OCI-LY1 (cell line): Measurements from ENCODE around the gene NPLOC4.

ENCODE experiments used
- H2AFZ ChIP-seq: fragments of 200-600 bp; sonication (generic), shearing (Covaris generic); 2 replicates; pipeline ENCODE4 v1.6.0; 2014; ENCODE audit warnings: antibody characterized with exemption, mild to moderate bottlenecking, low read length
- H3F3A ChIP-seq: fragments of 200-600 bp; sonication (generic), shearing (Covaris generic); 2 replicates; pipeline ENCODE4 v1.6.0; 2014; ENCODE audit warnings: mild to moderate bottlenecking, antibody characterized with exemption, low read length, moderate library complexity; ENCODE audit not compliant: insufficient read depth
- H3K27ac ChIP-seq: fragments of 200-600 bp; sonication (generic); 2 replicates; pipeline ENCODE4 v1.5.1; 2014; ENCODE audit warnings: low read length, mixed run types, mild to moderate bottlenecking, low read depth; ENCODE audit not compliant: poor library complexity, severe bottlenecking
- H3K27me3 ChIP-seq: fragments of 200-600 bp; sonication (generic); 2 replicates; pipeline ENCODE4 v1.6.0; 2014; ENCODE audit warnings: antibody characterized with exemption, mild to moderate bottlenecking, low read length, moderate library complexity; ENCODE audit not compliant: insufficient read depth
- H3K36me3 ChIP-seq: fragments of 200-600 bp; sonication (generic); 2 replicates; pipeline ENCODE4 v1.6.1; 2014; ENCODE audit warnings: mild to moderate bottlenecking, antibody characterized with exemption, low read length, moderate library complexity, mixed read lengths; ENCODE audit not compliant: insufficient read depth
- H3K4me1 ChIP-seq: fragments of 200-600 bp; sonication (generic); 2 replicates; pipeline ENCODE4 v1.5.1; 2014; ENCODE audit warnings: mild to moderate bottlenecking, low read length, moderate library complexity; ENCODE audit not compliant: insufficient read depth, severe bottlenecking
- H3K4me2 ChIP-seq: fragments of 200-600 bp; sonication (generic), shearing (Covaris generic); 2 replicates; pipeline ENCODE4 v1.6.1; 2014; ENCODE audit warnings: low read length
- H3K4me3 ChIP-seq: fragments of 200-600 bp; sonication (generic); 2 replicates; pipeline ENCODE4 v1.5.1; 2014; ENCODE audit warnings: low read length, low read depth, mild to moderate bottlenecking, mixed read lengths; ENCODE audit not compliant: poor library complexity, severe bottlenecking
- H3K79me2 ChIP-seq: fragments of 200-600 bp; shearing (Covaris generic); 2 replicates; pipeline ENCODE4 v1.6.1; 2016; ENCODE audit warnings: mixed run types, low read length, mixed read lengths; ENCODE audit not compliant: insufficient read depth
- H3K9ac ChIP-seq: fragments of 200-600 bp; sonication (generic), shearing (Covaris generic); 2 replicates; pipeline ENCODE4 v1.6.1; 2014; ENCODE audit warnings: mild to moderate bottlenecking, low read length, mixed read lengths
- H3K9me2 ChIP-seq: fragments of 200-600 bp; sonication (generic), shearing (Covaris generic); 2 replicates; pipeline ENCODE4 v1.6.1; 2014; ENCODE audit warnings: low read depth, mild to moderate bottlenecking, low read length, mixed read lengths
- H3K9me3 ChIP-seq: fragments of 200-600 bp; shearing (Covaris generic); 2 replicates; pipeline ENCODE4 v1.6.1; 2014; ENCODE audit warnings: low read length, mixed read lengths
- H4K20me1 ChIP-seq: fragments of 200-600 bp; sonication (generic), shearing (Covaris generic); 2 replicates; pipeline ENCODE4 v1.6.0; 2016; ENCODE audit warnings: mild to moderate bottlenecking, low read length; ENCODE audit not compliant: insufficient read depth
- CTCF ChIP-seq: fragments of 200-600 bp; sonication (generic), shearing (Covaris generic); IDR thresholded peaks from 2 replicates; pipeline ENCODE4 v1.5.1; 2017; ENCODE audit warnings: mild to moderate bottlenecking, antibody characterized with exemption, low read length, moderate library complexity, mixed read lengths
- EZH2 ChIP-seq: fragments of 200-600 bp; sonication (generic), shearing (Covaris generic); IDR thresholded peaks from 2 replicates; pipeline ENCODE4 v1.8.0; 2017; ENCODE audit warnings: borderline replicate concordance, mixed run types, mild to moderate bottlenecking, antibody characterized with exemption, low read length, moderate library complexity, mixed read lengths

Gene NPLOC4

GRCh38 chr17:81638683-81639082, 1.8 kb upstream of the NPLOC4 start:
- Histone ChIP-seq H3K79me2 (peaks cover 29% of the 10 kb centered on the region), H3K9me3 (no peaks in the 10 kb centered on the region), H3K4me3 (no peak overlapping the region), H3K4me1 (peaks cover 24% of the 10 kb centered on the region), H3K4me2 (no peak overlapping the region), H3K27ac (no peak overlapping the region), H3K27me3 (no peaks in the 10 kb centered on the region), H3K9me2 (no peaks in the 10 kb centered on the region), H3F3A (no peaks in the 10 kb centered on the region), H2AFZ (no peak overlapping the region), H3K9ac (no peak overlapping the region), H4K20me1 (no peaks in the 10 kb centered on the region), H3K36me3 (peaks cover 8% of the 10 kb centered on the region)
- no peak for TF ChIP-seq EZH2
- no peak for TF ChIP-seq CTCF

- no peak for TF ChIP-seq CTCF
- no peak for TF ChIP-seq EZH2
- Histone ChIP-seq H2AFZ (no peak overlapping the region), H4K20me1 (no peaks in the 10 kb centered on the region), H3K4me3 (peak overlapping the region; percentile 98), H3K9ac (peak overlapping the region; percentile 97), H3K27me3 (no peaks in the 10 kb centered on the region), H3K27ac (peak overlapping the region; percentile 88), H3K4me1 (peaks cover 24% of the 10 kb centered on the region), H3K9me3 (no peaks in the 10 kb centered on the region), H3F3A (no peaks in the 10 kb centered on the region), H3K9me2 (no peaks in the 10 kb centered on the region), H3K79me2 (peaks cover 47% of the 10 kb centered on the region), H3K36me3 (peaks cover 25% of the 10 kb centered on the region), H3K4me2 (peak overlapping the region; percentile 78)
These were observed 873 bp downstream of the NPLOC4 start for GRCh38 chr17:81635973-81636504.

- Histone ChIP-seq H3K36me3 (peaks cover 29% of the 10 kb centered on the region), H3K9me3 (no peaks in the 10 kb centered on the region), H3K4me3 (peak overlapping the region; percentile 98), H3K27ac (peak overlapping the region; percentile 88), H2AFZ (no peak overlapping the region), H3K4me2 (peak overlapping the region; percentile 78), H3K27me3 (no peaks in the 10 kb centered on the region), H3K9ac (peak overlapping the region; percentile 97), H4K20me1 (no peaks in the 10 kb centered on the region), H3K79me2 (peaks cover 47% of the 10 kb centered on the region), H3F3A (no peaks in the 10 kb centered on the region), H3K4me1 (peaks cover 24% of the 10 kb centered on the region), H3K9me2 (no peaks in the 10 kb centered on the region)
- no peak for TF ChIP-seq EZH2
- no peak for TF ChIP-seq CTCF
These were observed 1.5 kb downstream of the NPLOC4 start for GRCh38 chr17:81635431-81635830.
